IMR-90 (cell line): Measurements from ENCODE around the gene METTL18. TPM values are rescaled to one million over a fixed set of nuclear protein-coding genes. Genes with fewer than 3 reads are reported as not detected.

Experiments
- ATAC-seq: fragments of 200-7000 bp; cut with Tn5 transposase; 2 replicates; pipeline ENCODE4 v1.9.1; 2020; ENCODE audit warnings: low read depth, mild to moderate bottlenecking, moderate library complexity
- BruUV-seq: library from RNA; stranded (reverse); fragments of 400-500 nt; replicated peaks from 2 replicates; lab custom pipeline; 2021; lab: Mats Ljungman, UMichigan
- CTCF ChIA-PET: fragments of 300-600 bp; formaldehyde crosslinking; extraction: SDS; loops from one replicate; lab custom pipeline; 2021; ENCODE audit warnings: antibody characterized with exemption; lab: Yijun Ruan, JAX
- POLR2A ChIA-PET: fragments of 300-600 bp; sonication (Branson Sonifier 250); formaldehyde crosslinking; loops from one replicate; lab custom pipeline; 2022; ENCODE audit warnings: antibody characterized with exemption; ENCODE audit not compliant: unreplicated experiment; lab: Charles Lee
- DNase-seq: peaks from one replicate; pipeline ENCODE4 v3.0.0; 2013
- H2AFZ ChIP-seq: replicated peaks from 2 replicates; pipeline ENCODE3; 2013; ENCODE audit warnings: low read length, mild to moderate bottlenecking; ENCODE audit not compliant: poor library complexity
- H2AK5ac ChIP-seq: 2 replicates; pipeline ENCODE4 v1.6.1; 2013; ENCODE audit warnings: low read depth, low read length, inconsistent platforms
- H2AK9ac ChIP-seq: replicated peaks from 2 replicates; pipeline ENCODE3; 2013; ENCODE audit warnings: mild to moderate bottlenecking, low read depth, low read length, moderate library complexity; ENCODE audit not compliant: poor library complexity
- H2BK120ac ChIP-seq: 2 replicates; pipeline ENCODE4 v1.6.1; 2013; ENCODE audit warnings: low read depth, low read length, inconsistent platforms
- H2BK15ac ChIP-seq: 3 replicates; pipeline ENCODE4 v1.6.1; 2013; ENCODE audit warnings: low read depth, low read length, inconsistent platforms
- H2BK20ac ChIP-seq: 2 replicates; pipeline ENCODE4 v1.6.1; 2013; ENCODE audit warnings: low read depth, mild to moderate bottlenecking, inconsistent platforms, low read length, moderate library complexity
- H2BK5ac ChIP-seq: 2 replicates; pipeline ENCODE4 v1.6.1; 2013; ENCODE audit warnings: mild to moderate bottlenecking, low read depth, low read length, inconsistent platforms; ENCODE audit not compliant: poor library complexity, severe bottlenecking
- H3K14ac ChIP-seq: replicated peaks from 2 replicates; pipeline ENCODE4 v1.6.1; 2013; ENCODE audit warnings: low read depth, low read length, inconsistent platforms
- H3K18ac ChIP-seq: 2 replicates; pipeline ENCODE4 v1.6.1; 2013; ENCODE audit warnings: low read depth, low read length, control low read depth
- H3K23ac ChIP-seq: 2 replicates; pipeline ENCODE4 v1.6.1; 2013; ENCODE audit warnings: low read depth, low read length, inconsistent platforms
- H3K27ac ChIP-seq: 2 replicates; pipeline ENCODE4 v1.5.1; 2013; ENCODE audit warnings: mild to moderate bottlenecking, control low read depth, low read length; ENCODE audit not compliant: insufficient read depth
- H3K27me3 ChIP-seq: 2 replicates; pipeline ENCODE4 v1.6.1; 2013; ENCODE audit warnings: low read length; ENCODE audit not compliant: control insufficient read depth, insufficient read depth
- H3K36me3 ChIP-seq: 2 replicates; pipeline ENCODE4 v1.6.1; 2013; ENCODE audit warnings: low read length, mixed read lengths; ENCODE audit not compliant: control insufficient read depth, insufficient read depth
- H3K4ac ChIP-seq: 2 replicates; pipeline ENCODE4 v1.6.1; 2013; ENCODE audit warnings: low read depth, low read length, inconsistent platforms
- H3K4me1 ChIP-seq: 2 replicates; pipeline ENCODE4 v1.6.1; 2013; ENCODE audit warnings: low read length, mixed read lengths; ENCODE audit not compliant: control insufficient read depth, insufficient read depth
- H3K4me2 ChIP-seq: 2 replicates; pipeline ENCODE4 v1.6.1; 2013; ENCODE audit warnings: low read depth, mild to moderate bottlenecking, control low read depth, low read length, moderate library complexity
- H3K4me3 ChIP-seq: 2 replicates; pipeline ENCODE4 v1.5.1; 2013; ENCODE audit warnings: low read depth, mild to moderate bottlenecking, control low read depth, low read length, moderate library complexity; ENCODE audit not compliant: insufficient read depth
- H3K56ac ChIP-seq: 2 replicates; pipeline ENCODE4 v1.6.1; 2013; ENCODE audit warnings: low read length, inconsistent platforms; ENCODE audit not compliant: insufficient read depth; ENCODE audit errors: extremely low read depth
- H3K79me1 ChIP-seq, 2 experiments: 2 replicates each; pipeline ENCODE4 v1.6.1; 2013; ENCODE audit warnings: low read length in 2 of 2, inconsistent platforms in 1 of 2, low read depth in 1 of 2
- H3K9ac ChIP-seq: 2 replicates; pipeline ENCODE4 v1.6.1; 2013; ENCODE audit warnings: low read depth, low read length, control low read depth
- H3K9me1 ChIP-seq: 2 replicates; pipeline ENCODE4 v1.6.1; 2013; ENCODE audit warnings: low read length, inconsistent platforms; ENCODE audit not compliant: insufficient read depth
- H3K9me3 ChIP-seq: 2 replicates; pipeline ENCODE4 v1.6.1; 2013; ENCODE audit warnings: low read length; ENCODE audit not compliant: control insufficient read depth, insufficient read depth
- H4K20me1 ChIP-seq: 2 replicates; pipeline ENCODE4 v1.6.1; 2013; ENCODE audit warnings: low read length, inconsistent platforms; ENCODE audit not compliant: insufficient read depth
- H4K5ac ChIP-seq: 2 replicates; pipeline ENCODE4 v1.6.1; 2013; ENCODE audit warnings: mild to moderate bottlenecking, low read depth, low read length, control low read depth
- H4K8ac ChIP-seq, 2 experiments: 2 replicates each; pipeline ENCODE4 v1.6.1; 2013; ENCODE audit warnings: low read depth in 2 of 2, low read length in 2 of 2, control low read depth in 1 of 2, inconsistent platforms in 1 of 2
- H4K91ac ChIP-seq: 2 replicates; pipeline ENCODE4 v1.6.1; 2013; ENCODE audit warnings: low read depth, low read length, inconsistent platforms; ENCODE audit not compliant: insufficient read depth
- BHLHE40 ChIP-seq: fragments of 150-350 bp; IDR thresholded peaks from 2 replicates; pipeline ENCODE4 v1.6.1; 2016; ENCODE audit warnings: mild to moderate bottlenecking, low read depth, low read length
- CEBPB ChIP-seq: IDR thresholded peaks from 2 replicates; pipeline ENCODE4 v1.6.1; 2012; ENCODE audit warnings: low read depth, low read length, improper control_type of control experiment
- CHD1 ChIP-seq: IDR thresholded peaks from 2 replicates; pipeline ENCODE4 v1.6.1; 2012; ENCODE audit warnings: low read depth, low read length, improper control_type of control experiment
- ELK1 ChIP-seq: fragments of 150-350 bp; IDR thresholded peaks from 2 replicates; pipeline ENCODE4 v1.6.1; 2016; ENCODE audit warnings: low read depth, mild to moderate bottlenecking, low read length, moderate library complexity, borderline replicate concordance
- FOS ChIP-seq: fragments of 150-350 bp; IDR thresholded peaks from 2 replicates; pipeline ENCODE4 v1.6.1; 2016; ENCODE audit warnings: low read depth, low read length
- MAFK ChIP-seq: IDR thresholded peaks from 2 replicates; pipeline ENCODE4 v1.6.1; 2012; ENCODE audit warnings: low read depth, low read length, improper control_type of control experiment
- MAZ ChIP-seq: IDR thresholded peaks from 2 replicates; pipeline ENCODE4 v1.6.1; 2012; ENCODE audit warnings: low read depth, mild to moderate bottlenecking, low read length, improper control_type of control experiment, moderate library complexity, borderline replicate concordance
- MXI1 ChIP-seq: IDR thresholded peaks from 2 replicates; pipeline ENCODE4 v1.6.1; 2012; ENCODE audit warnings: low read depth, mild to moderate bottlenecking, low read length, moderate library complexity, borderline replicate concordance
- NFE2L2 ChIP-seq: fragments of 150-350 bp; IDR thresholded peaks from 2 replicates; pipeline ENCODE4 v1.6.1; 2016; ENCODE audit warnings: low read depth, mild to moderate bottlenecking, low read length
- POLR2A ChIP-seq: IDR thresholded peaks from 2 replicates; pipeline ENCODE4 v1.6.1; 2012; ENCODE audit warnings: mild to moderate bottlenecking, low read depth, low read length
- RAD21 ChIP-seq: IDR thresholded peaks from 2 replicates; pipeline ENCODE4 v1.6.1; 2012; ENCODE audit warnings: low read length, improper control_type of control experiment
- RCOR1 ChIP-seq: IDR thresholded peaks from 2 replicates; pipeline ENCODE4 v1.6.1; 2012; ENCODE audit warnings: mild to moderate bottlenecking, low read length, improper control_type of control experiment; ENCODE audit not compliant: insufficient replicate concordance
- RFX5 ChIP-seq: IDR thresholded peaks from 2 replicates; pipeline ENCODE4 v1.8.0; 2012; ENCODE audit warnings: low read depth, mild to moderate bottlenecking, low read length, moderate library complexity
- SMC3 ChIP-seq: fragments of 150-350 bp; IDR thresholded peaks from 2 replicates; pipeline ENCODE4 v1.6.1; 2016; ENCODE audit warnings: low read depth, mild to moderate bottlenecking, antibody characterized with exemption, low read length, moderate library complexity
- WGBS, 2 experiments: methylation state at CpG; one replicate each; pipeline versions ENCODE4 v1.1.5 to v1.1.7; 2013; ENCODE audit warnings: missing lambda C conversion rate in 2 of 2; ENCODE audit not compliant: insufficient read length in 1 of 2; ENCODE audit errors: extremely low coverage in 2 of 2; 5-methylcytosine and 5-hydroxymethylcytosine counted together
- dilution Hi-C: fragments of 300-500 bp; cut with HindIII; formaldehyde crosslinking; loops from one replicate; pipeline ENCODE4 v1.14.3; 2018; ENCODE audit warnings: low sequenced_read_pairs; ENCODE audit not compliant: unreplicated experiment
- in situ Hi-C: fragments of 300-500 bp; cut with MboI; formaldehyde crosslinking; loops from 3 replicates; pipeline ENCODE4 v1.14.3; 2019; ENCODE audit warnings: low sequenced_read_pairs, inconsistent platforms, mixed read lengths
- intact Hi-C: fragments of 100-400 bp; cut with micrococcal nuclease; formaldehyde crosslinking; loops from 2 replicates; pipeline ENCODE4 v1.10.0; 2022
- polyA plus RNA-seq, 3 experiments: library from polyadenylated mRNA; depleted of rRNA; stranded (reverse); fragments of >200 nt; gene quantifications; 2 replicates each; pipeline ENCODE4 v1.2.3, GENCODE V29; 2012; ENCODE audit warnings: low replicate concordance in 1 of 3
- total RNA-seq: library from RNA; depleted of rRNA; stranded (reverse); fragments of >200 nt; gene quantifications from 2 replicates; pipeline ENCODE4 v1.2.3, GENCODE V29; 2012
- TF ChIP-seq, protein P1 (sequence below): fragments of 150-350 bp; IDR thresholded peaks from 2 replicates; pipeline ENCODE4 v1.6.1; 2017; ENCODE audit warnings: mild to moderate bottlenecking, antibody characterized with exemption, low read length, low read depth
- TF ChIP-seq, protein P2 (sequence below): conservative IDR thresholded peaks from 2 replicates; pipeline ENCODE4 v1.5.1; 2012; ENCODE audit warnings: mild to moderate bottlenecking, low read depth, low read length, improper control_type of control experiment

Gene METTL18
- total and polyA plus RNA-seq, 2 of the 4 experiments (the other 2 are of a cell fraction) = 2.9 to 3.4 TPM

DNA sequence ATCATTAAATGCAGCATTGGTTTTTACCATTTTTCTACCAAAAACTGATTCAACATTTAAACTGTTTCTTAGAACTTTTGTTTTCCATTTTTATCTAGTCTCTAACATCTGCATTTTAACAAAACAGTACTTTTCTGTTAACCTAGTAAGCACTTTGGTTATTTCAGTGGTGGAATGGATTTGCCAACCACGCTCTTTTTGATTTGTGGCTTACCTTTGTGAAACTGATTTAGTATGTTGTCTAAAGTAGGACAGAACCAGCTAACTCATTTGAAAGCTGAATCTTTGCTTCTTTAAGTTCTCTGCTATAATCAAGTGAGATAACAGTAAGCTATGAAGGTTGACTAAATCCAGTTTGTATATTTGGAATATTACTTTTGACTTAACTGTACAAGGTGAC, 41.5 kb upstream of the METTL18 start:
- H3K4me2 ChIP-seq = no peak overlapping the region
- H2BK20ac ChIP-seq = no peak overlapping the region
- H4K8ac ChIP-seq = no peak overlapping the region
- CTCF ChIA-PET = no interaction called here
- no peaks in the 10 kb centered on the region for H3K4me1 ChIP-seq
- WGBS, 2 experiments = no CpG with 5 or more reads among the region's 1 CpG
- no peaks in the 10 kb centered on the region for H4K20me1 ChIP-seq
- no peak overlapping the region for H2AK9ac ChIP-seq
- H4K91ac ChIP-seq = no peak overlapping the region
- H2BK5ac ChIP-seq = no peak overlapping the region
- H2BK120ac ChIP-seq = no peak overlapping the region
- no peak for DNase-seq
- H3K9me3 ChIP-seq = no peaks in the 10 kb centered on the region
- no peaks in the 10 kb centered on the region; the same call in none of the 2 replicates for H3K36me3 ChIP-seq
- no peak overlapping the region for H2AK5ac ChIP-seq
- H2AFZ ChIP-seq = no peak overlapping the region
- H3K18ac ChIP-seq = no peak overlapping the region
- H3K23ac ChIP-seq = no peak overlapping the region
- H3K27ac ChIP-seq = no peak overlapping the region
- no peak overlapping the region for H3K14ac ChIP-seq
- peaks cover 0 to 6% of the 10 kb centered on the region in 2 experiments; a peak in 2 of 4 replicates for H3K79me1 ChIP-seq
- TF ChIP-seq FOS (no peak), RAD21 (no peak), MXI1 (no peak), POLR2A (no peak), NFE2L2 (no peak), RCOR1 (no peak), MAFK (no peak), RFX5 (no peak), MAZ (no peak), CHD1 (no peak), BHLHE40 (no peak), ELK1 (no peak), SMC3 (no peak), CEBPB (no peak)
- TF ChIP-seq, protein P1, sequence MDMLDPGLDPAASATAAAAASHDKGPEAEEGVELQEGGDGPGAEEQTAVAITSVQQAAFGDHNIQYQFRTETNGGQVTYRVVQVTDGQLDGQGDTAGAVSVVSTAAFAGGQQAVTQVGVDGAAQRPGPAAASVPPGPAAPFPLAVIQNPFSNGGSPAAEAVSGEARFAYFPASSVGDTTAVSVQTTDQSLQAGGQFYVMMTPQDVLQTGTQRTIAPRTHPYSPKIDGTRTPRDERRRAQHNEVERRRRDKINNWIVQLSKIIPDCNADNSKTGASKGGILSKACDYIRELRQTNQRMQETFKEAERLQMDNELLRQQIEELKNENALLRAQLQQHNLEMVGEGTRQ = no peak
- TF ChIP-seq, protein P2, sequence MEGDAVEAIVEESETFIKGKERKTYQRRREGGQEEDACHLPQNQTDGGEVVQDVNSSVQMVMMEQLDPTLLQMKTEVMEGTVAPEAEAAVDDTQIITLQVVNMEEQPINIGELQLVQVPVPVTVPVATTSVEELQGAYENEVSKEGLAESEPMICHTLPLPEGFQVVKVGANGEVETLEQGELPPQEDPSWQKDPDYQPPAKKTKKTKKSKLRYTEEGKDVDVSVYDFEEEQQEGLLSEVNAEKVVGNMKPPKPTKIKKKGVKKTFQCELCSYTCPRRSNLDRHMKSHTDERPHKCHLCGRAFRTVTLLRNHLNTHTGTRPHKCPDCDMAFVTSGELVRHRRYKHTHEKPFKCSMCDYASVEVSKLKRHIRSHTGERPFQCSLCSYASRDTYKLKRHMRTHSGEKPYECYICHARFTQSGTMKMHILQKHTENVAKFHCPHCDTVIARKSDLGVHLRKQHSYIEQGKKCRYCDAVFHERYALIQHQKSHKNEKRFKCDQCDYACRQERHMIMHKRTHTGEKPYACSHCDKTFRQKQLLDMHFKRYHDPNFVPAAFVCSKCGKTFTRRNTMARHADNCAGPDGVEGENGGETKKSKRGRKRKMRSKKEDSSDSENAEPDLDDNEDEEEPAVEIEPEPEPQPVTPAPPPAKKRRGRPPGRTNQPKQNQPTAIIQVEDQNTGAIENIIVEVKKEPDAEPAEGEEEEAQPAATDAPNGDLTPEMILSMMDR = no peak
- POLR2A ChIA-PET = no interaction called here
- H3K27me3 ChIP-seq = no peaks in the 10 kb centered on the region
- H2BK15ac ChIP-seq = no peak overlapping the region
- H3K4me3 ChIP-seq = no peak overlapping the region
- in situ Hi-C loops = no loop called here
- no peak overlapping the region for H3K9ac ChIP-seq
- dilution Hi-C loops = no loop called here
- H4K5ac ChIP-seq = no peak overlapping the region
- BruUV-seq = no TSS peak
- no peaks in the 10 kb centered on the region for H3K9me1 ChIP-seq
- intact Hi-C loops = no loop called here
- H3K4ac ChIP-seq = no peak overlapping the region
- no peak overlapping the region for H3K56ac ChIP-seq
- no peak for ATAC-seq
